Neuron (in vitro differentiated cells): ENCODE data around the gene KAZN.

Experiments
- H2AFZ ChIP-seq: one replicate; pipeline ENCODE4 v1.6.1; 2013; ENCODE audit warnings: low read depth, mild to moderate bottlenecking, inconsistent platforms, low read length, moderate library complexity
- H3K27me3 ChIP-seq: one replicate; pipeline ENCODE4 v1.6.1; 2013; ENCODE audit warnings: low read length; ENCODE audit not compliant: insufficient read depth
- H3K36me3 ChIP-seq: one replicate; pipeline ENCODE4 v1.6.1; 2013; ENCODE audit warnings: low read length; ENCODE audit not compliant: insufficient read depth
- H3K4me1 ChIP-seq: one replicate; pipeline ENCODE4 v1.6.1; 2013; ENCODE audit warnings: low read length; ENCODE audit not compliant: insufficient read depth
- H3K4me3 ChIP-seq: 2 replicates; pipeline ENCODE4 v1.5.1; 2013; ENCODE audit warnings: mild to moderate bottlenecking, low read length, moderate library complexity
- H3K9me3 ChIP-seq: one replicate; pipeline ENCODE4 v1.6.1; 2013; ENCODE audit warnings: low read length

Gene KAZN

DNA sequence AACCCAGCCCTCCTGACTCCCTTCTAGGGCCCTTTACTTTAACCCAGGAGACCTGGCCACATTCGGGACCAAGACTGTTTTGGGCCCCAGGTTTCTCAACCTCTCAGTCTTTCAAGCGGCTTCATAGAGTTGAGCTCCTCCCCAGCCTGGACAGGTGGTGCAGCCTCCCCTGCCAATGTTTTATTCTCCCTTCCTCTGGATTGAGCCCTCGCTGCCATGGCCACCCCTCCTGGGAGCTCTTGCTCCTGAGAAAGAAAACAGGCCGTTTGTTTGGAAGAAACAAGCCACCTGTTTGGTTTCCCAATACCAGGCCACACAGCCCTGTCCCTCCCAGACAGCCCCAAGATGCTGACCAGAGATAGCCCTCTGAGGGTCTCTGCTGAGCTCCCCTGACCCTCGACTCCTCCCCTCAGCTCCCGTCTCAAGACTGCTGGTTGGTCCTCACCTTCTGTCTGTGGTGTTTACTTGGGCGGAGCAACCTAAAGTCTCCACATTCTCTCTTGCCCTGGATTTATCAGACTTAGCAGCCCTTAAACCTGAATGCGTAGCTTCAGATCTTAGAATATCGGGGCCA lies 558.4 kb downstream of the KAZN start:
- Histone ChIP-seq H3K4me1 (peaks cover 8% of the 10 kb centered on the region), H3K27me3 (no peaks in the 10 kb centered on the region), H3K36me3 (no peaks in the 10 kb centered on the region), H3K9me3 (no peaks in the 10 kb centered on the region), H2AFZ (no peak overlapping the region), H3K4me3 (no peak overlapping the region)

DNA sequence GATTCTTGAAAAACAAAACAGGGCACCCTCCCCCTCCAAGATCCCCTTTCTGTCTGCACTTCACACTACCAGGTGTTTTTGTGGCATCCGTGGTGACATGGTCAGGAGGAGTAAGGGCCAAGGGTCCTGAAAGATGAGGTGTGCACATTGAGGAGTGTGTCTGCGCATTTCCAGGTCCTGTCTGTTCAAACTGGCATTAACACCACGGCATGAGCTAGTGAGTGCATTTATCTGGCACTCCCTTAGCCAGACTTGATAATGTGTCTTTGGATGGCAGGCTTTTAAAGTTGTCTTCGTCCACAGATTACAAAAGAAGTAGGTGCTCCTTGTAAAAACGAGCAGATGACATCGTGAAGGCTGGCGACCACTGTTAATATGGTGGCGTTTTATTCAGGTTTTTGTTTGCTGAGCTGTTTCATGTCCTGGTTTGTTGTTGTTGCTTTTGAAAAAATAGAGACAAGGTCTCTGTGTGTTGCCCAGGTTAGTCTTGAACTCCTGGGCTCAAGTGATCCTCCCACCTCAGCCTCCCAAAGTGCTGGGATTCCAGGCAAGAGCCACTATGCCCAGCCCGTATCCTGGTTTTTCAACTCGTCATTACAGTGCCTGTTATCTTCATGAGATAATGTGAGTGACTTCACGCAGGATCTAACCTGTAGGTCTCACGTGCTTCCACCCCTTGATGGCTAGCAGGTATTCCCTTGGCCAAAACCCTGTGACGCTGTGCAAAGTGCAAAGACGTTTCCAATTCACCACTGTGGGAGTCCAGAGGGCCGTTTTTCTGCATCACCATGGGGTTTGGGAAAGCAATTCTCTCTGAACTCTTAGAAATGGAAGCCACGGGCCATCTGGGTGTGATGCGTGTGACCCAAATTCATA lies 559.3 kb downstream of the KAZN start:
- Histone ChIP-seq H3K27me3 (no peaks in the 10 kb centered on the region), H3K36me3 (no peaks in the 10 kb centered on the region), H3K4me1 (peaks cover 1% of the 10 kb centered on the region), H2AFZ (no peak overlapping the region), H3K4me3 (no peak overlapping the region), H3K9me3 (no peaks in the 10 kb centered on the region)

DNA sequence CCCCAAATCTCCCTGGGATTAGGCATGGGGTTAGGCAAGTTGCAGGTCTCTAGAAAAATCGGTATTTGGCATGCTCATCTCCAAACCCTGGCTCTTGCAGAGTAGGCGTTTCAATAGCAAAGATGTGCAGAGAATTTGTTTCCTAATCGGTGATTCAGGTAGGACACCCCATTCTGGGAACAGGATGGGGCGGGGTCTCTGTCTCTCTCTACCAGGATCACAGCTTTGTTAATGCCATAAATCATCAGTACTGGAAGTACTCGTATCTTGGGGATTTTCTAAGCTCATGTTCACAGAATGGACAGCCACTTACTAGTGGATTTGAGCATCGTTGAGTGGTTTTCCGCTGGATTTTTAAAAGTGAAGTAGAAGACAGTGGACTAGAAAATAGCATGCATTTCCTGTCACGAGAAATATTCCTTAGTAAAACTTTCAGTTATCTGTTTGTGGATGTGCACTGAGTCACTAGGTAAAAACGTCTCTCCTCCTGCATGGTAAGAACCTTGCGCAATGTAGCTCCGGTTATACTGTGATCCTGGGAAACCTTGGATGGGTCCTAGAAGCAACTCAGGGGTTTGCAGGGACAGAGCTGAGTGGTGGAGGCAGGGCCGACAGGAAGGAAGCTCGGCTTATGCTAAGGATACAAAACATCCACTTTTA lies 560.2 kb downstream of the KAZN start:
- Histone ChIP-seq H3K27me3 (no peaks in the 10 kb centered on the region), H3K4me3 (no peak overlapping the region)

DNA sequence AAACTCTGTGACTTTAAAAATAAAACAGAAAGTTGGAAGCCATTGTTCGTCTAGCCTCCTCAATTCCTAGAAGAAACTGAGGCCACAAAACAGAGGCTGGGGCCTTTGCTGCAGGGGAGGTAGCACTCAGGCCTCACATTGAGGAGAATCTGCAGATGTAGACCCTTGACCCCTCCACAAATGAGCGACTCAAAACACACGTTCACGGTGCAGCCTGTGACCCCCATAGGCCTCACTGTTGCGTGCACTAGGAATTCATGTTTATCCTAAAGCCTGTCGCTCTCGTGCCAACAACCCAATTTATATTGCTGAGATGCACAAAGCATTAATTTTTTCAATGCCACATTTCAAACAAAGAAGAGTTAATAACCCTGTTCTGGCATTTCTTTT lies 560.7 kb downstream of the KAZN start:
- no peak overlapping the region for H3K4me3 ChIP-seq
- H3K9me3 ChIP-seq = no peaks in the 10 kb centered on the region
- no peak overlapping the region for H2AFZ ChIP-seq
- H3K36me3 ChIP-seq = no peaks in the 10 kb centered on the region
- no peaks in the 10 kb centered on the region for H3K4me1 ChIP-seq
- no peaks in the 10 kb centered on the region for H3K27me3 ChIP-seq

More for the DNA sequence above, 560.2 kb downstream of the KAZN start:
- Histone ChIP-seq H3K4me1 (no peaks in the 10 kb centered on the region), H3K36me3 (no peaks in the 10 kb centered on the region), H3K9me3 (no peaks in the 10 kb centered on the region), H2AFZ (no peak overlapping the region)

DNA sequence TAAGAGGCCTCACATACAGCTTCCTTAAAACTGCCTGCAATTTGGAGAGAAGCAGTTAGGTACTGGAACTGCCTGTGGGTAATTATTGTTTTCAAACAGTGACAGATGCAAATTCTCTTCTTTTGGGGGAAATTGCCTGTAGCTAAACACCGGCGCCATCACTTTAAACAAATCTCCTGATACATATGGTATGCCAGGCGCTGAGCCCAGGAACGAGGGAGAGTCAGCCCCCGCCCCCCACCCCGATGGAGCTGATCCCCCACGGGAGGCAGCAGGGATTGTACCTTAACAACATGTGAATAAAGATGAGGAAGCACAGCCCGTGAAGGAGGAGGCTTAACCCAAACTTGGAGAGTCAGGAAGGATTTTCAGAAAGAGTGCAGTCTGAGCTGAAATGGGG lies 562.1 kb downstream of the KAZN start:
- Histone ChIP-seq H3K36me3 (no peaks in the 10 kb centered on the region), H3K9me3 (no peaks in the 10 kb centered on the region), H3K27me3 (no peaks in the 10 kb centered on the region), H3K4me1 (no peaks in the 10 kb centered on the region), H3K4me3 (no peak overlapping the region), H2AFZ (no peak overlapping the region)

DNA sequence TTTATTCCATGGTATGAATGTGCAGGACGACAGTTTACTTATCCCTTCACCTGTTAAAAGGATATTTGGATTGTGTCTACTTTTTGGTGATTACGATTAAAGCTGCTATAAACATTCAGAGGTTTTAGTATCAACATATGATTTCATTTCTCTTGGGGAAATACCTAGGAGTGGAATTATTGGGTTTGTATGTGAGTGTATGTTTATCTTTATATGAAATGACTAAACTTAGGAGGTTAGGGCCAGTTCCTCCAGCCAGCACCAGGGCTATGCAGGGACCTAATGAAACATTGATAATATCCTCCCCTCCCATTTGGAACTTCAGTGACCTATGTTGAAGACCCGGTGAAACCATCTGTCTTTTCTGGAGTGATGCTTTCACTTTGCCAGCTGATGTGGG lies 568.9 kb downstream of the KAZN start:
- H3K36me3 ChIP-seq = no peaks in the 10 kb centered on the region
- H3K27me3 ChIP-seq = no peaks in the 10 kb centered on the region
- no peaks in the 10 kb centered on the region for H3K4me1 ChIP-seq
- no peaks in the 10 kb centered on the region for H3K9me3 ChIP-seq
- no peak overlapping the region for H3K4me3 ChIP-seq
- no peak overlapping the region for H2AFZ ChIP-seq
